ENCODE data around the gene RAC3.

DNA sequence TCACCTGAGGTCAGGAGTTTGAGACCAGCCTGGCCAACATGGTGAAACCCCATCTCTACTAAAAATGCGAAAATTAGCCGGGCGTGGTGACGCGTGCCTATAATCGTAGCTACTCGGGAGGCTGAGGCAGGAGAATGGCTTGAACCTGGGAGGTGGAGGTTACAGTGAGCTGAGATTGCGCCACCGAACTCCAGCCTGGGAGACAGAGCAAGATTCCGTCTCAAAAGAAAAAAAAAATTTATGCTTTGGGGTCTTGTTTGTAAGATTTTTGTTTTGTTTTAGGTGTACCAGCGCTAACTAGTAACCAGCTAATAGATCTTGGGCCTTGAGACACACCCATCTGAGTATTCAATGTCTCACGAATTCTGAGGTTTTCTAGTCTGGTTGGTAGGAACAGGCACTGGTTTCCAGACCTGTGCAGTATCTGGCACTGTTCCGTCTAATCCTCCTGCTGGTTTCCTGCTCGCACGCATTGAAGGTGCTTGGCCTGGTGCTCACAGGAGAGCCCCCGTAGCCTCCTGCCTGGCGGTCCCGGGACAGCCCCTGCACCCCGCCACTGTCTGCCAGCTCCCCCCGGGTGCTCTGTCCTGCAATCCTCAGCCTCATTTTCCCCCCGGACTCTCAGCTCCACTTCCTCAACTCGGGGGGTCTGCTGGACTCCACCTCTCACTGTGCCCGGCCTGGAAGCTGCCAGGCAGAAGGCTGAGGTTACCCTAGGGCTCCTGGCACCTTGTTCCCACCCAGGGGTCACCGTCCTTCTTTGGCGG is 44.7 kb downstream of the RAC3 start:
- no peak for TF ChIP-seq CTCF (conservative IDR thresholded peaks at IDR 0.05; ENCODE audit: low read length)
- no peak for TF ChIP-seq EZH2phosphoT487 (IDR thresholded peaks at IDR 0.05; ENCODE audit: borderline replicate concordance, low read depth, low read length)

All from OCI-LY7 (cell line).